ENCODE measurements around the gene LHX4.

LHX4 gene

DNA sequence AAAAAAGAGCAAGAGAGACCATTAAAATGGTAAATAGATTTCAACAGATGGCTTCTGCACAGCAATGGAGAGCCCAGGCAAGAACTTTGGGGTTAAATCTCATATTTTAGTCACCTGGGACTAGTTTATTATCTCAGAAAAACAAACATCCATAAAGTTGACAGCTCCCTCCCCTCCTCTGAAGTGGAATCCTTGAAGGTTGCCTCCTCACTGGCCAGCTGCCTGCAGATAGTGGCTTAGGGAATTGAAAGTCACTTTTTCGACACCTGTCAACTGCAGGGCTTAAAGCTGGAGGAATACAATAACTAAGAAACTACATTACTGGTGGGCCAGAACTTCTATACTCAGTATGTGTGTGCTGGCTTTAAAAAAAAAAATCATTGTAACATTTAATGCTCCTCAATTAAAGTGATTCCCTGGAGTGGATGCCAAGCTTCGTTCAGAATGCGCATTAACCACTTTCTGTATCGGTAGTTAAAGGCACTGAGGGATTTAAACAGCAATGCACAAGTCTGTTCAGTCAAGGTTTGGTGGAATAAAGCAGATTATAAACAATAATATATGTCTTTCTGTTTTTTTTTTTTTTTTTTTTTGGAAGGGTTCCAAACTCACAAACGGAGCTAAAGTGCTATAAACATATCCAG lies 52.5 kb downstream of the LHX4 start:
- intact Hi-C loops (cut with DNase I) = no loop called here

DNA sequence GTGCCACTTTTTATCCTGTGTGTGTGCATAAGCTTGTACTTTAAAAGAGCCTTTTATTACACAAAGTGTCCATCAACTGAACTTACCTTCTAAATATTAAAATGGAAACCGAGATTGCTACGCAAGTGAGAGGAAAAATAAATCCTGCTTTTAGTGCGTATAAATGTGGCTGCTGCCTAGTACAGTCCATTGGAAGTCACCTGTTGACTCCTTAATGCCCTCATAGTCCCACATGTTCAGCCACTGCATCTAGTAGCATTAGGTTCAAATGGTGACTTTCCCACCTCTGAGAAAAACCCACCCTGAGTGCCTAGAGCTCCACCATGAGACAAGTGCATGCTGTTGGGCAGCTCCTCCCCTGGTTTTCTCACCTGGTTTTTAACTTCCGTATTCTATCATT lies 53.0 kb downstream of the LHX4 start:
- intact Hi-C loops (cut with DNase I) = no loop called here
- DNase-seq = no peak

More for the DNA sequence above, 52.5 kb downstream of the LHX4 start:
- no peak for DNase-seq

DNA sequence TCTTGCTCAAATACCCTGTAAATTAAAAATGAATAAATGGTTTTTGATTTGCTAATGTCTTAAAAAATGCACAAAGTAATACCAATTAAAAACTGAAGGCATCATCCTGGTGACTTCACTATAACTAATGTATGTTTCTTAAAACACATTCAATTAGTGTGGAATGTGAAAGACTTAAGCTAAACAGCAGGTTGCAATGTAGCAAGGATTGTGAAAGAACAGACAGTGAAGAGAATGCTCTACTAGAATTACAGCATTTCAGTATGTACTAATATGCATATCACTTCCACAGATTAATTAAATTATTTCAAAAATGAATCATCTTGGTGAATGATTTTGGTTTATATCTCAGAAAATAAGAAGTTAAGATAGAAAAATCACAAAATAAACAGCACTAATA lies 56.4 kb downstream of the LHX4 start:
- intact Hi-C loops (cut with DNase I) = no loop called here
- DNase-seq = no peak

DNA sequence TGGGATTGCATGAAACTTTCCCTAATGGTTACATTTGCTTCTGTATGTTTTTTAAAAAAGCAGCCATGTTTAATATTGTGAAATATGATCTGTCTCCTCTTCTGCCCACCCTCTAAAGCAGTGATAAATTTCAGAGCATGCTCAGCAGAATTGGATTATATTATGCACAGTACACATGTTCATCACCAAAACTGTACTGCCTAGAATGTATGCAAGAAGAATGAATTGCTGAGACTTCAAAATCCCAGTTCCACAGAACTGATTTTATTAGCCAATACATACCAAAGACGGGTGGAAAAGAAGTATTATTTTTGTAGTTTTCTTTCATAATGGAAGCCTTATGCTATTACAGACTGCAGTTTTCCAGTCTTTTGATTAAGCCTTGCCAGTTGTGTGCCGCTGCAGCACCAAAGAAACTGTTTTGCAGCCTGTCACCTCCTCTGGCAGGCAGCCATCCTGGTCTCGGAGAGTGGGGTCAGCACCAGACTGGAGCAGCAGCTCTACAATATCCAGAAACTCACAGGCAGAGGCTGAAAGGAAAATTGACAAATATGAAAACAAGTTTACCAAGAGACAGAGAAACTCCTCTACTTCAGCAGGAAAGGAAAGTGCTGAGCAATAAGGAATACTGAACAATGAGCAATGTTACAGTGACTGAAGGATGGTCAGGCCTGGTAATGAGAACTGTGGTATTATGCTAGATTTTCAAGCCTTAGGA lies 58.1 kb downstream of the LHX4 start:
- intact Hi-C loops (cut with DNase I) = no loop called here
- peak in 1 of 10 donors; percentile 51 for DNase-seq

DNA sequence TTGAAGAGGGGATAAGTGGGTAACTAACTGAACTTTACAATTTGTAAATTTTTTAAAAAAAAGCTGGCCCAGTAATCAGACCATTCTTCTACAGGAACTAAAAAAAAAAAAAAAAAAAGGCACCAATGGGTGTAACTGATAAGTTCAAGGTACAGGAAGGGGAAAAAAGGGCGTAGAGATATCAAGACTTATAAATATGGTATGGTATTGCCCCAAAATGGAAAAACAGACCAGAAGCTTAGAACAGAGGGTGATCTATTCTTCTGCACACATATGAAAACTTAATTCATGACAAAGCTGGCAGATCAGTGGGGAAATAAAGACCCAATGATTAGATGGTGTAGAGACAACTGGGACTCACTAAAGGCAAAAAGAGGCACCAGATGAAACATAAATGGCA lies 58.9 kb downstream of the LHX4 start:
- intact Hi-C loops (cut with DNase I) = no loop called here
- DNase-seq = no peak

DNA sequence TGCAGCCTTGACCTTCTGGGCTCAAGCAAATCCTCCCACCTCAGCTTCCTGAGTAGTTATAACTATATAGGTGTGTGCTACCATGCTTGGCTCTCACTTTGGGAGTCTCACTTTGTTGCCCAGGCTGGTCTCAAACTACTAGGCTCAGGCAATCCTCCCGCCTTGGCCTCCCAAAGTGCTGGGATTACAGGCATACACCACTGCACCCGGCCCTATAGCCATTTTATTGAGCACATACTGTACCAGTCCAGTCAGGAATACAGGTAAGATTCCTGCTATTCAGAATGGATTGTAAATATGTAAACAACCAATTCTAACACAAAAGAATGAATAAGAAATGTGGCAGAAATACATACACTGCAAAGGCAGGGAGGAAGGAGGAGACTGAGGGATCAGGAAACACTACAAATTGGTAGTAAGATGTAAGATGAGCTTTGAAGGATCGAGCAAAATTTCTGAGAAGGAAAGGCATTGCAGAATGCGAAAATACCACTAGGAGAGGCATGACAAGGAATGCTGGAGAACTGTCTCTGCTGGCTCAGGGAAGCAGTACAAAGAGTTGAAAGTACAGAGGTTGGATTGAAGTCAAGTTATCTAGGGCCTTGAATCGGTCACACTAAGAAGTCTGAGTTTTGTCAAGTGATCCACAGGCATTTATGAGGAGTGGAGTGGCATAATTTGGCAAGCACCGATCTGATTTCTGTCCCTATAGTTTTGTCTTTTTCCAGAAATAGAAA lies 60.4 kb downstream of the LHX4 start:
- no peak for DNase-seq
- intact Hi-C loops (cut with DNase I) = no loop called here

DNA sequence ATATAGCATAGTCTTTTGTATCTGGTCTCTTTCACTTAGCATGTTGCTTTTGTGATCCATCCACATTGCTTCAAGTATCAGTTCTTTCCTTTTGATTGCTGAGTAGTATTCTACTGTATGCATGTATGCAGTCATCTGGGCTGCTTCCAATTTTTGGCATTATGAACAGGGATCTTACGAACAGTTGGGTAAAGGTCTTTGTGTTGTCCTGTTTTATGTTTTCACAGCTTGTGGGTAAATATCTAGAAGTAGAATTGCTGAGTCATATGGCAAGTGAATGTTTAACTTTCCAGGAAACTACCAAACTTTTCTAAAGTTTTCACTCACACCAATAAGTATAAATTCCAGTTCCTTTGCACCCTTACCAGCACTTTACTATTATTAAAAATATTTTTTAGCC lies 60.9 kb downstream of the LHX4 start:
- intact Hi-C loops (cut with DNase I) = no loop called here
- no peak for DNase-seq

DNA sequence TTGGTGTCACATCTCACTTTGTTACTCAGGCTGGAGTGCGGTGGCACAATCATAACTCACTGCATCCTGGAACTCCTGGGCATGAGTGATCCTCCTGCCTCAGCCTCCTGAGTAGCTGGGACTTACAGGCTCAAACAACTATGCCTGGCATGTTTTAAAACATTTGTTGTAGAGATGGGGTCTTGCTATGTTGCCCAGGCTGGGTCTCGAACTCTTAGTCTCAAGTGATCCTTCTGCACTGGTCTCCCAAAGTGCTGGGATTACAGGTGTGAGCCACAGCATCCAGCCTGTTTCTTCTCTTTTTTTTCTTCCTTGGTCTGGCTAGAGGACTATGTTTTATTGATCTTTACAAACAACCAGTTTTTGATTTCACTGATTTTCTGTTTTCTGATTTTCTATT lies 64.6 kb downstream of the LHX4 start:
- no peak for DNase-seq
- intact Hi-C loops (cut with DNase I) = no loop called here

DNA sequence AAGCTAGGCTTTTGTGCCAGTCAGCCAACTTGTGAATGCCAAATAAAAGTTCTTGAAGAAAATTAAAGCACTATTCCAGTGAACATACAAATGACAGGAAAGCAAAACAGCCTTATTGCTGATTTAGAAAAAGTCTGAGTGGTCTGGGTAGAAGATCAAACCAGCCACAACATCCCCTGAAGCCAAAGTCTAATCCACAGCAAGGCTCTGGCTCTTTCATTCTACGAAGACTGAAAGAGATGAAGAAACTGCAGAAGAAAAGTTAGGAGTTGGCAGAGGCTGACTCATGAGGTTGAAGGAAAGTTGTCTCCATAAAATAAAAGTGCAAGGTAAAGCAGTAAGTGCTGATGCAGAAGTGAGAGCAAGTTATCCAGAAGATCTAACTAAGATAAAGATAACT lies 65.9 kb downstream of the LHX4 start:
- intact Hi-C loops (cut with DNase I) = no loop called here
- DNase-seq = no peak

DNA sequence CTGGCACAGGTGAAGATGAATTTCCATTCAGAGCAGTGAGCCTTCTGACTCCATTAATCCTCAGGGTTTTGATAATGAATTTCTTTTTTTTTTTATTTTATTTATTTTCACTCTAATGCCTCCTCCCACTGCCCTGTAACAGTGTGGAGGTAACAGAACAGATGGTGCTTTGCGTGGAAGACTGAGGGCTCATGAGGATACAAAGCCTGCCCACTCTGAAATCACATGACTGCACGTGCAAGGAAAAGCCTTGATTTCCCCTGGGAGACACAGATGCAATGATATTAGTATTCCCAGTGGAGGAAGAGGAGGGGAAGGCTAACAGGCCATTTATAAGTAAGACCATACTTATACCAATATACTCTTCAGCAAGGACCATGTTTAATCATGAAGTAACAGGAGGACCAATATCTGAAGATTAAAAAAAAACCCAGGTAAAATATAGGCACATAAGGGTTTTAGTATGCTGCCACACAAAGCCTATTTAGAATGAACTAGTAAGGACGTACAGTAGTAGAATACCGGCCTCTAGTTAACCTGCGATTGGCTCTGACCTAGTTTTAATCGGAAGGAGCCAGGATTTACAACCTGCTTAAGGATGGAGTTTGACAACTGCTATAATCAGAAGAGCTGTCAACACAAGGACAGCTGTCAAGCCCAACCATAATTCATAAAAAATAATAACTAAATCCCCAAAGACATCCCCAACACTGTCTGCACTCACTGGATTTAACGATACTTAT lies 69.6 kb downstream of the LHX4 start:
- intact Hi-C loops (cut with DNase I) = no loop called here
- no peak for DNase-seq

DNA sequence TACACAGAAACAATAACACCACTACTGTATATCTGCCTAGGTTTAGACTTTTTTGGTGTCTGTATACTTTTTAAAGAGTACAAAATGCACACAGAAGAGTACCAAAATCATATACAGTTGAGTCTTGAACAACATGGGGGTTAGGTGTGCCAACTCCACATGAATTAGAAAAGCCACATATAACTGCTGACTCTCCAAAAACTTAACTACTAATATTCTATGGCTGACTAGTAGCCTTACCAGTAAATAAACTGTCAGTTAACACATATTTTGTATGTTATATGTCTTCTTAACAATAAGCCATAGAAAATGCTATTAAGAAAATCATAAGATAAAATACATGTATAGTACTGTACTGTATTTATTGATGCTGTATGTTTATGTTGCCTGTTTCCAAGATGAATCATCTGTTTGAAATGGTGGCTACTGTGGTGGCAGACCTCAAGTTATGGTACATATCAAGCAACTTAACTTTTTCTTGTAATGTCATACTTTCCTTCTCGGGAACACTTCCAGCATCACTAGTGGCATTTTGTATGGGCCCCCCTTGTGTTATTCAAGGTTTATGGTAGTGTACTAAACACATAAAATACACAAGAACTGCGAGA lies 71.2 kb downstream of the LHX4 start:
- intact Hi-C loops (cut with DNase I) = no loop called here

DNA sequence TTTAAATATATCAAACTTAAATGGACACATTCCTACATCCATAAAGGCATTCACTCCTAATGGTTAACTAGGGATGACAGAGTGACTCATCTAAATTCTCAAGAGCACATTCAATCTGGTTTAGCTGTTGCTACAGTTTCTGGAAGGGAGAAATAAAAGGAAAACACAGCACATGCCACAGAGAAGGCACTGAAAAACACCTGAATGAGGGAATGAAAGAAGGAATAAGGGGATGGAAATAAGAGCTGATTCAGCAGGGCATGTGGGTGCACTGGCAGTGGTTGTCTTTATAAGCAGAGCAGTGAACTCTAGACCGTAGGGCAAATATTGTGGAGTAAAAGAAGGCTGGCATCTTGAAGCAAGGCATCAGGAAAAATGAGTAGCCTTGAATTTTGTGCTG lies 79.3 kb downstream of the LHX4 start:
- no peak for DNase-seq
- intact Hi-C loops (cut with DNase I) = no loop called here

More for the DNA sequence above, 71.2 kb downstream of the LHX4 start:
- DNase-seq = no peak

DNA sequence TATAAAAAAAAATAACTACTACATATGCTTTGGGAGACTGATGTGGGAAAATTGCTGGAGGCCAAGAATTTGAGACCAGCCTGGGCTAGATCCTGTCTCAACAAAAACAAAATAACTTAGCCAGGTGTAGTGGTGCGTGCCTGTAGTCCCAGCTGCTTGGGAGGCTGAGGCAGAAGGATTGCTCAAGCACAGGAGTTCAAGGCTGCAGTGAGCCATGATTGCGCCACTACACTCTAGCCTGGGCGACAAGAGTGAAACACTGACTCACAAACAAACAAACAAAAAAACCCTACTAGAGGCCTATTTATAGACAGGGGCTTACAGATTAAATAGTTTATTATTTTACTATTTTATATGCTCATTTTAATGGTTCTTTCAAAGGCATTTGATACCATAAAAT lies 80.0 kb downstream of the LHX4 start:
- intact Hi-C loops (cut with DNase I) = no loop called here
- DNase-seq = no peak

DNA sequence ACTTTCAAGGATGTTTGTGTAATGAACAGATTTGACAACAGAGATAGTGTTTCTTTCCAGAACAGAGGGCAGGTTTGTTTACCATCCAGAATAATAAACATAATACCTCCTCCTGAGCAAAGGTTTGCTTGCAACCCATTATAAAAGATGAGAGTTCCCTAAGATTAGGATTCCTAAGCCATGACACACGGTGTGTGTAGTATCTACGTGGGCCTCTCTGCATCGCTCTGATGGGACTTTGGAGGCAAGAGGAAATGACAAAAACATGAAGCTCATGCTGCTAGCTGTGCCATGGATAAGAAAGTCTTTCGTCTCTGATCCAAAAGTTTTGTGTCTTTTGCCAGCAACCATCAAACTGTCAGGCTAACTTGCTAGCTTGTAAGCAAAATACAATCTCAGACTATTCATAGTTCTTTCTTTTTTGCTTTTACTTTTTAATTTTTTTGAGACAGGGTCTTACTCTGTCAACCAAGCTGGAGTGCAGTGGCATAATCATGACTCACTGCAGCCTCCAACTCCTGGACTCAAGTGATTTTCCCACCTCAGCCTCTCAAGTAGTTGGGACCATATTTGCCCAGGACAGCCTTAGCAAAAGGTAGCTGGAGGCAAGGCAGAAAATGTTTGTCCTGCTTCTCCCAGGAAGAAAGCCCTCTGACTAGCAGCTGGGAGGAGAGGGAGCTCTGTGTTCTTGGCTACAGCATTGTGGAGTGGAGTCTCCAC lies 81.1 kb downstream of the LHX4 start:
- intact Hi-C loops (cut with DNase I) = no loop called here
- no peak for DNase-seq

DNA sequence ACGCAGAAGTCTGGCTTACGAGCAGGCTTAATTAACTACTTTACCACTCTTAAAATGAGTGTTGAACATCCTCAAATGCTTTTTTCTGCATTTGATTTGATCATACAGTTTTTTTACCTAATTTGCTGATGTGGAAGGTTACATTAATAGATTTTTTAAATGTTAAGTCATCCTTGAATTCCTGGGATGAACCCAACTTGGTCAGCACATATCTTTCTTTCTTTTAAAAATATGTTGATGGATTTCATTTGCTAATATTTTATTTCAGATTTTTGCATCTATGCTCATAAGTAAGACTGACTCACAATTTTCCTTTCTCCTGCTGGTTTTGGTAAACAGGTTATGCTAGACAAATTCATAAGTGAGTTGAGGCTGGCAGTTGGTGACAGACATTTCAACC lies 82.9 kb downstream of the LHX4 start:
- intact Hi-C loops (cut with DNase I) = no loop called here
- no peak for DNase-seq

DNA sequence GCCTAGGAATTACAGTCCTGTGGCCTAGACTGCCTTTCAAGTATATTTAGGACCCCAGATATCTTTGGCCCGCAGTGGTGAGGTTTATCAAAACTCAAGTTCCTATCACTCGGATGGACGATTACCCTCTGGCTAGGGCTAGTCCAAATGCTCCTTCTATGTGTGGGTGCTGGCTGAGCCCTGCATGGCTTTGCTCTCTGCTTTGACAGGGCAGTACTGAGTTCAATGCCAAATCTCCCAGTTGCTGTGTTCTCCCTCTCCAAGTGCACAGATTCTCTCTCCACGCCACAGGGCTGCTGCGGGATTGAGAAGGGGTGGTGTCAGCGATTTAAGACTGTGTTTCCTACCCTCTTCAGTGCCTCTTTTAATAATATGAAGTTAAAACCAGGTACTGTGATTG lies 97.0 kb downstream of the LHX4 start:
- intact Hi-C loops (cut with DNase I) = no loop called here
- no peak for DNase-seq

Data from posterior cingulate gyrus (tissue), 11 donors.